GM21825 (cell line): Measurements from ENCODE around the gene EHMT2.
"Not testable (repeated sequence)": the region's sequence is repeated elsewhere in the genome, so short reads cannot be mapped to it uniquely, and the experiment has no call there.

Source experiments
- ATAC-seq: cut with Tn5 transposase; IDR thresholded peaks from one replicate; pipeline ENCODE4 v1.9.1; 2021; ENCODE audit warnings: mild to moderate bottlenecking, moderate library complexity; ENCODE audit not compliant: unreplicated experiment

Gene EHMT2

GRCh38 chr6:31897612-31898382 lies at the start of gene EHMT2:
Gene EHMT2 (minus strand): TSS chr6:31897698. CDS start chr6:31897677, 21 bp downstream.
- ATAC-seq, result peak; percentile 37

GRCh38 chr6:31947070-31947675 lies 49.7 kb upstream of the EHMT2 start:
- no peak for ATAC-seq

- ATAC-seq, result no peak
Observed at GRCh38 chr6:31946370-31946885, 48.9 kb upstream of the EHMT2 start.

DNA sequence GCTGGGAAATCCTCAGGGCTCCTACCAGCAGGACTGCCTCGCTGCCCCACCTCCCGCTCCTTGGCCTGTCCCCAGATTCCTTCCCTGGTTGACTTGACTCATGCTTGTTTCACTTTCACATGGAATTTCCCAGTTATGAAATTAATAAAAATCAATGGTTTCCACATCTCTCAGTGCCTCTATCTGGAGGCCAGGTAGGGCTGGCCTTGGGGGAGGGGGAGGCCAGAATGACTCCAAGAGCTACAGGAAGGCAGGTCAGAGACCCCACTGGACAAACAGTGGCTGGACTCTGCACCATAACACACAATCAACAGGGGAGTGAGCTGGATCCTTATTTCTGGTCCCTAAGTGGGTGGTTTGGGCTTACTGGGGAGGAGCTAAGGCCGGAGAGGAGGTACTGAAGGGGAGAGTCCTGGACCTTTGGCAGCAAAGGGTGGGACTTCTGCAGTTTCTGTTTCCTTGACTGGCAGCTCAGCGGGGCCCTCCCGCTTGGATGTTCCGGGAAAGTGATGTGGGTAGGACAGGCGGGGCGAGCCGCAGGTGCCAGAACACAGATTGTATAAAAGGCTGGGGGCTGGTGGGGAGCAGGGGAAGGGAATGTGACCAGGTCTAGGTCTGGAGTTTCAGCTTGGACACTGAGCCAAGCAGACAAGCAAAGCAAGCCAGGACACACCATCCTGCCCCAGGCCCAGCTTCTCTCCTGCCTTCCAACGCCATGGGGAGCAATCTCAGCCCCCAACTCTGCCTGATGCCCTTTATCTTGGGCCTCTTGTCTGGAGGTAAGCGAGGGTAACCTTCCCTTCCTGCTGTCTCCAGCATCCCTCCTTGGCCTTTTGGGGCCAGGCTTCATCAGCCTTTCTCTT lies 48.2 kb upstream of the EHMT2 start, which contains the start of gene CFB:
Gene CFB, plus strand, starts transcription at position 589 of the 863 bp plus-strand sequence. Its CDS starts 127 bp downstream, at position 716.
- ATAC-seq, result no peak

DNA sequence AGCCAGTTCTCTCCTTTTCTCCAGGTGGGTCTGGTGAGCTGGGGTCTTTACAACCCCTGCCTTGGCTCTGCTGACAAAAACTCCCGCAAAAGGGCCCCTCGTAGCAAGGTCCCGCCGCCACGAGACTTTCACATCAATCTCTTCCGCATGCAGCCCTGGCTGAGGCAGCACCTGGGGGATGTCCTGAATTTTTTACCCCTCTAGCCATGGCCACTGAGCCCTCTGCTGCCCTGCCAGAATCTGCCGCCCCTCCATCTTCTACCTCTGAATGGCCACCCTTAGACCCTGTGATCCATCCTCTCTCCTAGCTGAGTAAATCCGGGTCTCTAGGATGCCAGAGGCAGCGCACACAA lies 47.6 kb upstream of the EHMT2 start:
- no peak for ATAC-seq

- ATAC-seq, result no peak
Observed at GRCh38 chr6:31943742-31944141, 46.2 kb upstream of the EHMT2 start.

DNA sequence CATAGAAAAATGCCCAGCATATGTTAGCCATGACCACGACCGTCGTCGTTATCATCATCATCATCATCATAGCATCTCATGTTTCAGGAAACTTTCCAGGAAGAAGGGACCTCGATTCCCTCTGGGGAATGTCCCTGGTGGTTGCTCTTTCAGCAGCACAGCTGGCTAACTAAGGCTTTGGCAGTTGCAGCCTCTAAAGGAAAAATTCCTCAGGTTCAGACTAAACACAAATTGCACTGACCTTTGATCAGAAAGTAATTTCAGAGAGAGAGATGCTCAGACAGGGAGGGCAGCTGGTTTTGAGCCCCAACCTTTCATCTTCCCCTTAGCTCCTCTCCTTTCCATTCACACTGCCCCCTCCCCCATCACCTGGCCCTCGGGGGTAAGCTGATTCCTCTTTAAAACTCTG lies 42.8 kb upstream of the EHMT2 start:
- ATAC-seq, result no peak

GRCh38 chr6:31935823-31936222 lies 38.3 kb upstream of the EHMT2 start:
- no peak for ATAC-seq

DNA sequence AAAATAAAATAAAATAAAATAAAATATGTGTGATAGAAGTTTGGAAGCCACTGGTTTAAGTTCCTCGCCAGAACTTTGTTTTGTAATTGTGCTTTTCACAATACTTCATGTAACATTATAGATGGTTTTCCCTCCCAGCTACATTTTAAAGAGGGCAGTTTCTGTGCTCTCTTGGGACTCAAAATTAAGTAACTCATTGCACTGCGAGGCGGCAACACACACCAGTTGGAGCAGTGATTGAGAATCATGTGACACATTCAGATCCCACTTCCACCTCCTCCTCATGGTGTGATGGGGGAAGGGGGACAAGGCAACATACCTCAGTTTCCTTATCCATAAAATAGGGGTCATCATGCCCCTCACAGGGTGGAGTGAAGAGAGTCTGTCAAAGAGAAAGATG lies 37.5 kb upstream of the EHMT2 start:
- no peak for ATAC-seq

DNA sequence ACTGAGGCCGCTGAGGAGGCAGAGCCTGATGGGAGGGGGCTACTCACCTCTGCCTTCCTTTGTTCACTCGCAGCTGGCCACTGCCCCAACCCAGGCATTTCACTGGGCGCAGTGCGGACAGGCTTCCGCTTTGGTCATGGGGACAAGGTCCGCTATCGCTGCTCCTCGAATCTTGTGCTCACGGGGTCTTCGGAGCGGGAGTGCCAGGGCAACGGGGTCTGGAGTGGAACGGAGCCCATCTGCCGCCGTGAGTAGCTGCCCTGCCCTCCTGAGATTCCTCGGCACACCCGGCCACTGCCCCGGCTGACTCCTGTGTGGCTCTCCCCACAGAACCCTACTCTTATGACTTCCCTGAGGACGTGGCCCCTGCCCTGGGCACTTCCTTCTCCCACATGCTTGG lies 36.0 kb upstream of the EHMT2 start:
- no peak for ATAC-seq

GRCh38 chr6:31932137-31932536 lies 34.6 kb upstream of the EHMT2 start:
- ATAC-seq, result not testable (repeated sequence)

GRCh38 chr6:31930962-31931361 lies 33.5 kb upstream of the EHMT2 start:
- ATAC-seq, result no peak

DNA sequence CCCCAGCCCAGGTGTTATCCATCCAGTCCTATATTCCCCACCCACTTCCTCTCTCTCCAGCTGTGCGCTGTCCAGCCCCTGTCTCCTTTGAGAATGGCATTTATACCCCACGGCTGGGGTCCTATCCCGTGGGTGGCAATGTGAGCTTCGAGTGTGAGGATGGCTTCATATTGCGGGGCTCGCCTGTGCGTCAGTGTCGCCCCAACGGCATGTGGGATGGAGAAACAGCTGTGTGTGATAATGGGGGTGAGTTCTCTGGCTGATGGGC lies 31.1 kb upstream of the EHMT2 start:
- ATAC-seq, result no peak

- no peak for ATAC-seq
Observed at GRCh38 chr6:31927863-31928671, 30.6 kb upstream of the EHMT2 start.

GRCh38 chr6:31927242-31927862 lies 29.9 kb upstream of the EHMT2 start, which contains the start of gene C2:
Gene C2 (plus strand): TSS chr6:31927717. CDS start chr6:31927753, 36 bp downstream.
- no peak for ATAC-seq

DNA sequence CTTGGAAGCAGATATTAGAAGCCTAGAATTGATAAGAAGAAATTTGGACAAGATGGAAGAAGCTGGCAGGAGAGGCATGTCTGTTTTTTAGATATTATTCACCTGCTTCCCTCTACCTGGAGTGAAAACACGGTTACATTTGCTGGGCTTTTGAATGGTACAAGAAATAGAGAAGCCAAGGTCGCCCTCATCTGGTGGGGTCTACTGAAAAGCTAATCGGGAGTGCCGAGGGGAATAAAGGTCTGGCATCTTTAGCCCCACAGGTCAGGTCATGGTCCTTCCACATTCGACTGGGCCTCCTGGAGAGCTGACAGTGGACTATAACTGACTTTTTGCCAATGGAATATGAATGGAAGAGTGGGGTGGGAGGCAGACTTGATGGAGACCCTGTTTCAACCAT lies 25.4 kb upstream of the EHMT2 start:
- no peak for ATAC-seq

DNA sequence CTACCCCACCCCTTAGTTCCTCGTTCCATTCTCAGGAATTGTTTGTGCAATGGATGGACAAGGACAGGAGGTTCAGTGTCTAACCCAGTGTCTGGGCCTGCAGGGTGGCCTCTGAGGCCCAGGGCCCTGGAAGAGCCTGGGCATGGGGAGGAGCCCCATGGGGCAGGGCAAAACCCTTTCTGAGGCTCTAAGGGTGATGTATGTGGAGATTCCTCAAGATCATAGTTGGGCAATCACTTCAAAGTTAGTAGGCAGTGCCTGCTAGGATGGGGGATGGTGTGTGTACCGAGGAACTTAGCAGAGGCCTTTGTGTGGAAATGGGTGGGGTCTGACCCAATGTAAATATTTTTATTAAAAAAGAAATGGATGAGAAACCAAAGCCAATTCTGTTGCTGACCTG lies 23.3 kb upstream of the EHMT2 start:
- ATAC-seq, result no peak

DNA sequence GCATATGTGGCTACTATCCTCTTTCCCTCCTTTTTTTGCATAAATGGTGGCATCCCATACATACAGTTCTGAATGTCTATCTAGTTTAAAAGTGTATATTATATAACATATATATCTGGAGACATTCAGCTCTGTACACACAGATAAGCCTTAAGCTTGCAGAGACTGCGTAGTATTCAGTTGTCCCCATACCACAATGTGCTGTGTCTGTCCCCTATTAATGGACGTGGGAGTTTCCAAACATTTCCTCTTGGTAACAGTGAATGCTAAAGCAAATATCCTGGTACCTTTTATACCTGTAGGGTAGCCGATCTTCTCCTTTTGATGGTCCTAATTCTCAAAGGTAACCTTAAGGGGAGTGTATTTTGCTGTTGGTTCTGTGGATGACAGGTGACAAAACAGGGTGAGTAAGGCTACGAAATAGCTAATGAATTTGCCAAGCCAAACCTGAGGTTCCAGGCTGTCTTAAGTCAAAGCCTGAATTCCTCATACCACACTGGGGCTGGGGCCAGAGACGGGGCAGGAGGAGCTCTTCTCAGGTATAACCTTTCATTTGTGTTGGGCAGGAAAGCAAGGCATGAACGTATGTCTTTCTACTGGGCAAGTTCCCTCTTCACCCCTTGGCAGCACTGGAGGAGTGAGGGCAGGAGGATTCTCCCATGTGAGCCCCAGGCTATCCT lies 22.3 kb upstream of the EHMT2 start:
- no peak for ATAC-seq

- ATAC-seq, result no peak
Observed at GRCh38 chr6:31918069-31918720, 20.7 kb upstream of the EHMT2 start.
